Astrocyte of the spinal cord (primary cell): ENCODE results near the gene SLC35F4.

Experiments
- DNase-seq: peaks from one replicate; pipeline ENCODE4 v3.0.0; 2011; ENCODE audit warnings: low read depth, low spot score
- H3K4me3 ChIP-seq: 2 replicates; pipeline ENCODE4 v1.5.1; 2011; ENCODE audit warnings: low read depth, mild to moderate bottlenecking, low read length, moderate library complexity
- in situ Hi-C: cut with HindIII; loops from 2 replicates; pipeline ENCODE4 v1.10.0; 2017; ENCODE audit warnings: low sequenced_read_pairs
- TF ChIP-seq, protein P1 (sequence below): IDR thresholded peaks from 2 replicates; pipeline ENCODE4 v1.5.1; 2012; ENCODE audit warnings: low read depth, mild to moderate bottlenecking, low read length, inconsistent platforms

The SLC35F4 gene

DNA sequence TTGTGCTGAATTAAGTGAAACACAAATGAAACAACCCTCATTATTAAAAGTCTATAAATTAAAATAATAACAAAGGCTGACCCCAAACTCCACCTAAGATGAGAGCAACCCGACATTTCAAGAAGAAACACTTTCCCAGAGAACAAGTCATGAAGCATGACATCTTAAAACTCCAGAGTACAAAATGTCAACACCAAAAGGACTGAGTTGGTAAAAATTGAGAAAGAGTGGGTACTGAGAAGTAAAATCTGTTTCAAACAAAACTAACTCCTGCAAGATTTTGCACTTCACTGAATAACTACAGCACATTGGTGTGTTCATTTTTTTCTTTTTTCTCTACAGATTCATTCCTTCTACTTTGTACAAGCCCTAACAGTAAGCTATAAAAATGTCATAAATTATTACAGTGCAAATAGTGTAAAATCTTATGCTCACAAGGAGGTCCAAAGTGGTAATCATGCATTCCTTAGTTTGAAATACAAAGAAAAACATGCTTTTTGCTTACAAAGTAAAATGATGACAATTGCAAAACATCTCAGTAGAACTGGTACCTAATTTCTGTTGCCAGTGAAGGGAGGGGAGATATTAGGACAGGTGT lies 31.8 kb downstream of the SLC35F4 start:
- in situ Hi-C loops: no loop called here
- TF ChIP-seq, protein P1, sequence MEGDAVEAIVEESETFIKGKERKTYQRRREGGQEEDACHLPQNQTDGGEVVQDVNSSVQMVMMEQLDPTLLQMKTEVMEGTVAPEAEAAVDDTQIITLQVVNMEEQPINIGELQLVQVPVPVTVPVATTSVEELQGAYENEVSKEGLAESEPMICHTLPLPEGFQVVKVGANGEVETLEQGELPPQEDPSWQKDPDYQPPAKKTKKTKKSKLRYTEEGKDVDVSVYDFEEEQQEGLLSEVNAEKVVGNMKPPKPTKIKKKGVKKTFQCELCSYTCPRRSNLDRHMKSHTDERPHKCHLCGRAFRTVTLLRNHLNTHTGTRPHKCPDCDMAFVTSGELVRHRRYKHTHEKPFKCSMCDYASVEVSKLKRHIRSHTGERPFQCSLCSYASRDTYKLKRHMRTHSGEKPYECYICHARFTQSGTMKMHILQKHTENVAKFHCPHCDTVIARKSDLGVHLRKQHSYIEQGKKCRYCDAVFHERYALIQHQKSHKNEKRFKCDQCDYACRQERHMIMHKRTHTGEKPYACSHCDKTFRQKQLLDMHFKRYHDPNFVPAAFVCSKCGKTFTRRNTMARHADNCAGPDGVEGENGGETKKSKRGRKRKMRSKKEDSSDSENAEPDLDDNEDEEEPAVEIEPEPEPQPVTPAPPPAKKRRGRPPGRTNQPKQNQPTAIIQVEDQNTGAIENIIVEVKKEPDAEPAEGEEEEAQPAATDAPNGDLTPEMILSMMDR: no peak
- H3K4me3 ChIP-seq: no peak overlapping the region
- DNase-seq: peak; percentile 36

DNA sequence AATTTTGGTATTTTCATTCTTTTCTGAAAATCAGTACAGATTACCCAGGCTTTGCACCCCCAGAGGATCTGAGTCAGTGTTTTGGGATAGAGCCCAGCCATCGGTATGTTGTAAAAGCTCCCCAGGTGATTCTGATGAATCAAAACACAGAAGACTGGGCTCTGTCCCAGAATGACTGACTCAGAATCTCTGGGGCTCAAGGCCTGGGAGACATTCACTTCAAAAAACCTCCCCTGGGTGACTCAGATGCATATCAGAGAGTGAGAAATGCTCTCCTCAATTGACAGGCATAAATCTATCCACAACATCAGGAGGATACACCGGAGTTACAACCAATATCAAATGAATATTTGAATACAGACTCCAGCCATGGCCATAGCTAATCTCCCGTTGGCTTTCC lies 32.6 kb downstream of the SLC35F4 start:
- H3K4me3 ChIP-seq: no peak overlapping the region
- TF ChIP-seq, protein P1: no peak
- DNase-seq: peak; percentile 97
- in situ Hi-C loops: no loop called here

DNA sequence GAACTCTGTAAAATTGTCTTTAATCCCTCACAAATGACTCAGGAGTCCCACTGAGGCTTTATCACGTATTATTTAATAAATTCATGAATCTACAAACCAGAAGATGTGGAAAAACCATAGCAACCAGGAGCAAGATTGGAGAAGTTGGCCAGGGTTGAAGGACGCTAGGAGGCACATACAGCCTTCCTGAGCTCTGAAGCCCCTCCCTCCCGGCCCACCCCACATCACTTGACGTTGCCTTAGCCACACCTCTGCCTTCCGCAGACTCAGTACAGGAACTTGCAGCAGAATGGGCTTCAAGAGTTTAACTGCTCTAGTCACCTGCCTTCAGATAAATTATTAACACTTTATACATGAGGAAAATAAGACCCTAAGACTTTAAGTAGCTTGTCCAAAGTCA lies 33.9 kb downstream of the SLC35F4 start:
- TF ChIP-seq, protein P1: no peak
- in situ Hi-C loops: no loop called here
- no peak overlapping the region for H3K4me3 ChIP-seq
- peak; percentile 4 for DNase-seq

DNA sequence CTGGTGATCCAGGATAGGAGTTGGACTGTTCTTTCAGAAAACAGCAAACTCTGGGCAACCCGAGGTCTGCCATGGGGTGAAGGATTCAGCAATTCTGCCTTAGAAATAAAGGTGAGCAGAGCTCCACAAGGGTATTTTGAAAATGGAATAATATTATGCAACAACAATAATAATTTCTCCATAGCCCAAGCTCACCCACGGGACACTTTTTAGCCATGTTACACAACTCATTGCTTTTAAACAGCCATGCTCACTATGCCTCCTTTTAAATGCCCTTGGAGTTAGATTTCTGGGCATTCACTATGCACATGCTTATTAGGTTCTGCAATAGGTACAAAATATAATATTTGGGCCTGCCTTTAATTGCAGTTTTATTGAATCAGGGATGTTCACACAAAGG lies 37.2 kb downstream of the SLC35F4 start:
- no peak for DNase-seq
- TF ChIP-seq, protein P1: no peak
- H3K4me3 ChIP-seq: no peak overlapping the region
- in situ Hi-C loops: no loop called here

DNA sequence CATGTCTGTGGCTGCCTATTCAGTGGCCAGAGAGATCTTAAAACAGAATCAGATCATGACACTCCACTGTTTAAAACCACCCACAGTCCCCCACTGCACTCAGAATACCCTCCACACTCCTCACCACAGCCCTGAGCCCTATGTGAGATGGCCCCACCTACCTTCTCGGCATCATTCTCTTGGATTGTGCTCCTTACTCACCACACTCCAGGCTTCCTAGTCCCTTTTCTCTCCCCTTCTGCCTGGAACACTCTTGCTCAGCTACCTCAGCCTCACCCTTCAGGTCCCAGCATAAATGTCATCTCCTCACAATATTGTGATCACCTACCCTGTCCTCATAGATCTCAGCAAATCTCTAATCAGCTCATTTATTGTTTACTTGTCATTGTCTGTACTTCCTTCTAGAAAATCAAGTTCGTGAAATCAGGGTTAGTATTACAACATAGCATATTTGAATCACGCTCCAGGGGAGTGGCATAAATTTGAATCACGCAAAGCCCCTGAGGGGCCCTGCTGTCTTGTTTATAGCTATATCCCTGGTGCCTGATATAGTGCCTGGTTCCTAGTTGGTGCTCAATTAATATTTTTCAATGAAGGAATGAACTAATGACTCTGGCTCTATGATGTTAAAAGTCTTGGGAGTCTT lies 42.8 kb downstream of the SLC35F4 start:
- H3K4me3 ChIP-seq: no peak overlapping the region
- no peak for DNase-seq
- in situ Hi-C loops: no loop called here
- TF ChIP-seq, protein P1: no peak

DNA sequence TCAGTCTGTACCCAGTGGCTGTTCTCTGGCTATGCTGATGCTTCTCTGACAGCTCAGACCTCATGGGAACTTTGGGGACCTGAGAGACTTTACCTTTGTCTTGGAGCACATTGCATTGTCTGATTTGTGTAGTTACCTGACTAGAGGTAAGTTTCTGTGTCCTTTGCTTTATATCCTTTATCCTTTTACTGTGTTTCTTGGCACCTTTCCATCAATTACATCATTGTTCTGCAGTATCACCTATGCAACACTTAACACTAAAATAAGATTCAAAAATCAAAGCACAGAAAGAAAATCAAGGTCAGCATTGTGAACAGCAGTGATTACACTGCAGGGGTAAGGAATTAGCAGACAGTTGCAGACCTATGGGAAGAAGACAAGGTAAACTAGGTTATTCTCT lies 43.8 kb downstream of the SLC35F4 start:
- in situ Hi-C loops: no loop called here
- TF ChIP-seq, protein P1: no peak

More for the DNA sequence above, 43.8 kb downstream of the SLC35F4 start:
- no peak overlapping the region for H3K4me3 ChIP-seq
- DNase-seq: no peak
